ENCODE data around the gene FRMD4A.
"Not testable (repeated sequence)": the region's sequence is repeated elsewhere in the genome, so short reads cannot be mapped to it uniquely, and the experiment has no call there.

FRMD4A gene

DNA sequence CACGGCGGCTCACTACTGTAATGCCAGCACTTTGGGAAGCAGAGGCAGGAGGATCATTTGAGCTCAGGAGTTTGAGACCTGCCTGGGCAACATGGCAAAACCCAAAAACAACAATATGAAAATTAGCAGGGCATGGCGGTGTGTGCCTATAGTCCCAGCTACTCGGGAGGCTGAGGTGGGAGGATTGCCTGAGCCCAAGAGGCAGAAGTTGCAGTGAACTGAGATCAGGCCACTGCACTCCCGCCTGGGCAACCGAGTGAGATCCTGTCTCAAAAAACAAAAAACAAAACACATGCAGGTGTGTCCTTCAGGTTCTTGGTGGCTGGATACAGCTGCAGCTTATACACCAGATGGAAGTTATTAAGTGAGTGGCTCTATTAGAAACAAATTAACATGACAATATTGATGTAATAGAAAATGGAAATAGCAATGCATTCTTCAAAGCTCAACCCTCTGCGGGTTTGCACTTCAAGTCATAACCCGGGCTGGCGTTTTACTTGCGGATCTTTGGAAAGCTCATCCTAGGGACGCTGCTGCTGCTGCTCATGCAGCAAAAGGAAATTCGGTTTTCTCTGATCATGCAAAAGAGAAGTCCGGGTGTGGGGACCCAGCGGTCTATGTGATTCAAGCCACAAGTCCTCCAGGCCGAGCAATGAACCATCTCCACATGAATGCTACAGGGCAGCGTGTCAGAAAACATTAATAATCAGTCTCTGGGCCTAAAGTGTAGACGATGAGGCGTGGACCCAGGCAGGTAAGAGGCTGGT, 462.0 kb downstream of the FRMD4A start:
- DNase-seq: no peak

DNA sequence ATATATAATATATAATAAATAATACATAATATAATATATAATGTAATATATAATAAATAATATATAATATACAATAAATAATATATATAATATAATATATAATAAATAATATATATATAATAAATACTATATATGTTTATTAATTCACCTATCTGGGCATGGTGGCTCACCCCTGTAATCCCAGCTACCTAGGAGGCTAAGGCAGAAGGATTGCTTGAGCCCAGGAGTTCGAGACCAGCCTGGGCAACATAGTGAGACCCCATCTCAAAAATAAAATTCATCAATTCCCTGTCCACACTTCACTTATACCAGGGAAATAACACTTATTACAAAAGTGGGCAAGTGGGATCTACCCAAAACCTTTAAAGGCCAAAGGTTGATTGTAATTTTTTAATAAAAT, 462.9 kb downstream of the FRMD4A start:
- no peak for DNase-seq

DNA sequence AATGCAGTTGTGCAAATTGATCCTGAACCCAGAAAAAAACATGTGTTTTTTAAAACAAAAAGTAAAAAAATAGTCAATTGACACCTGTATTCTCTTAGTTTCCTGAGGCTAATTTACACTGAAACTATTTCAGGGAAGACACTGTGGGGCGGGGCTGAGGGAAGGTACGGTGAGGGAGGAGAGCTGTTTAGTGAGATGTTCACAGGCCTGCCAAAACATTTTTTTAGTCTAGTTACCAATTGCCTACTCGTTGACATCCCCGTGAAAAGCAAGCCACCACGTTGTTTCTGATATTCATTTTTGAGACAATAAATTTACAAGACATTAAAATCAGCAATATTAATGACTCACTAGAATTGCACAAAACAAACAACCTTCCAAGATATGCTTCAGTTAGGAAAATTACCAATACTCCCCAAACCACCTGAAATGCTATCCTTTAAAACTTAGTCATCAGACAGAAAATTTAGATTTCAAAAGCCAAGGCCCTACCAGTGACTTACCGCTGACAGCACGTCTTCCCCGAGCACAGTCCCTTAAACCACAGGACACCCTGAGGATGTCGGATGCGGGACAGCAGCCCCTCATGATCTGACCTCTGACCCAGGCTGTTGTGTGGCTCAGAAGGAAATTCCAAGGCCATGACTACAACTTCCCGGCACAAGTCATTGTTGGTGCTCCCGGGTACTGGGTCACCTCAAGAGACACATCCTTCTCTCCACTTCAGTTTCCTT, 464.8 kb downstream of the FRMD4A start:
- DNase-seq: no peak

DNA sequence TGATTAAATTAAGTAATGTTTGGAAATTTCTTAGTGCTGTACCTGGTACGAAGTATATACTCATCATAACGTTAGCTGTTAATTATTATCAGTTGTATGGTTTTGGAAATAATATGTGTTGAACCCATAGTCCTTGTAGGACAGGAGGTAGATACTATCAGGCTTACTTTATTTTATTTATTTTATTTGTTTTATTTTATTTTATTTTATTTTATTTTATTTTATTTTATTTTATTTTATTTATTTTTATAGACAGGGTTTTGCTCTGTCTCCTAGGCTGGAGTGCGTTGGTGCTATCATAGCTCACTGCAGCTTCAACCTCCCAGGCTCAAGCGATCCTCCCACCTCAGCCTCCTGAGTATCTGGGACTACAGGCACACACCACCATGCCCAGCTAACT, 465.5 kb downstream of the FRMD4A start:
- not testable (repeated sequence) for DNase-seq

DNA sequence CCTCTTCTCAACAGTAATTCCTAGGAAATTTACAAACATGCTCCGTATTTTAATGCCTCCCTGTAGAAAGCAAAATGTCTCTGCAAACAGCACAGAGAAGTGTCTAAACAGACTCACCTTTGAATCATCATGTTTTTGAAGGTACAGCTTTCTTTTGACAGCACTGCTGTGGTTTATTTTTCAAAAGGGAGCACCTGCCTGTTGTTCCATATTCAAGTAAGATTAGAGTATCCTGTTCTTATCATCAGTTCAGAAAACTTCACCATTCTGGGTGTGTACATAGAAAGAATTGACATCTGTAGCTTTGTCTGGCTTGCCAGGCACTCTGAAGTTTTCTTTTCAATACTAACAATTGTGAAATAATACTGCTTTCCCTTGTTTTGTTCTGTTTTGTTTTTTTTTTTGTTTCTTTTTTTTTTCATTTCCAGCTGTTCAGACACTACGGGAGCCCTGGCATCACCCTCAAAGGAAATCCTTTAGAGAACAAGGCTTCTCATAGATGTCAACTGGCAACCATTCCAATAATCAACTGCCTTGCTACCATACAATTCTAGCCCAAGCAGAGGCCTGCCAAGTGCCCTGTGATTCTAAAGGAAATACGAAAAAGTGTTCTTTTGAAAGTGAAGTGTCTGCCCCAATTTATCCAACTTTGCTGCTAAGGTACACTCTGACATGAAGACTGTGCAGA, 468.0 kb downstream of the FRMD4A start:
- DNase-seq: no peak

DNA sequence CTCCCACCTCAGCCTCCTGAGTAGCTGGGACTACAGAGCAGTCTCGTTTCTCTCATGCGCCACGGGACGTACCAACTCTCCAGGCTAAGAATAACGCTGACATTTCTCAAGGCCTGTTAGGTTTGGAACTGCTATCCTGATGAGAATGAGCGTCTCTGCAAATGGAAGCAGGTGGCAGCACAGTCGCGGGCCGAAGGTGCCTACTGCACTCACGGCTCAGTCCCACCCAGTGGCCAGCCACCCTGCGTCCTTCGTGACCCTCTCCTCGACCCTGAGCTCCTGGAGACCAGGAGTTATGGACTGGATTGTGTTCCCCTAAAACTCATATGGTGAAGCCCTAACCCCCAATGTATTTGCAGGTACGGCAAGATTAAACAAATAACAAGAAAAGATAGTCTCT, 469.8 kb downstream of the FRMD4A start:
- DNase-seq: no peak

DNA sequence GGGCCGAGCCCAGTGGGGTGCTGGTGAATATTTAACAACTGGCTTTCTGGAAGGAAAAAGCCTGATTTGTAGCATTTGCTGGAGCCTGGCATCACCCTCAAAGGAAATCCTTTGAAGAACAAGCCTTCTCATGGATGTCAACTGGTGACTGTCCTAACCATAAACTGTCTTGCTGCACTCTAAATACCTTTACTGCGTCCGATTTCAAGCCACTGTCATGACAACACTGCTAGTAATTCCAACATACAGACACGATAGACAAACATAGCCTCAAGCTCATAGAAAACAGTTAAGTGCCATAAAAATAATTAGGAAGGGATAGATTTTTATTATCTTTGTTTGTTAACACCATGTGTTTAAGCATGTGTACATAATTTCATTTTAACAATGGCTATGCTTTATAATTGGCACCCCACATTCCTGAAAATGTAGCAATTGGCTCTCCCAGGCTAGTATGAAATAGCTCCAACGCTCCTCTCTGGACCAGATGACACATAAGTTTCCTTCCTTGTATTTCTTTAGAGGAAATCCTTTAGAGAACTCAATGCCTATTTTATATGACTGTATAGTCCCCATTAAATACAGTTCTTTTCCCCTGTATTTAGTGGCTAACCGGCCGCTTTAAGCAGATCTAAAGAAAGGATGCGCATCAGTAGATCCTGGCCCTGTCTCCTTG, 470.6 kb downstream of the FRMD4A start:
- DNase-seq: no peak

DNA sequence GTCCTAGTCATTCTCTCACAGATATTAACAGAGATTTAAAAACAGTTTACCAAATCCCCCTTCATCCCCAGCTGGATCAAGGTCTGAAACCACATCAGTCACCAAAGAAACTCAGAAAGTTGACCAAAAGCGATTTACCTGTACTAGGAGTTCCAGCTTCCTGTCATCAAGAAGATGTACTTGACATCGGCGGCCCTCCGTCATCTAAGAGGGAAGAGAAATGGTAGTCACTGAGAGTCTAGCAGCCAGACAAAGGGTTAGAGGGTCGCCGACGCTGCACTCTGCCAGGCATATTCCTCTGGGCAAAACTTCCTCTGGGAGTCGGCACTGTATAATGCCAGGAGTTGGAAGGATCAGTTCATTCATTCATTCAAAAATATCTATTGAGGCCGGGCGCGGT, 472.0 kb downstream of the FRMD4A start:
- DNase-seq: no peak

DNA sequence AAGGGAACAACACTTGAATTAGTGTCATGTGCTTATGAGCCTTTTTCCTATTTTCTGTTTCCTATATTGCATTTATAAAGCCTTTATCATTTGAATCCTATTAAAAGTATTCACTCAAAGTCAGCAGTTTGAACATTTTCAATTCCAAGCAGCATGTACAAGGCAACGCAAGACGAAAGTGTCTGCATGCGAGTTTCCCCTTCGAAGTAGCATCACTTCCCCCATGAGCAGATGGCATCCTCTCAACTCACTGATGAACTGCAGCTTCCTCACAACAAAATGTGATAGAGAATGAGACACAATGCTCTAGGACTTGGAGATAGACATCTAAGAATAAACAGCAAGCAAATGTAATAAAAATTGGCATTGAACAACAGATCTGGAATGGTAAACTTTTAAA, 473.3 kb downstream of the FRMD4A start:
- DNase-seq: no peak

DNA sequence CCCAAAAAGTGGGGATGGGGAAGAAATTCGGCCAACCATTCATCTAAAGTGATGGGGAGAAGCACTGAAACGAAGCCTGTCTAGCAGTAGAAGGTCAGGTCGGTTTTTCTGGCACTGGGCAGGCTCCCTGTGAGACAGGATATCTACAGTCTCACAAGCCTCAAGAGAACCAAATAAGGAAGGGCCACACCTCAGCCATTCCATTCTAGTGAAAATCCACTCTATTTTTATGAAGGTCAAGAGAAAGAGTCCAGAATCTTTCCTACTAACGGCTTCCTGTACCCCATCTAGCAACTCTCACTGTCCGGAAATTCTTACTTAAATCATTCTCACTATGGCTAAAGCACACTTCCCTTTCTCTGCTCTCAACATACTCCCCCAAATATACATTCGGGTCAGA, 476.9 kb downstream of the FRMD4A start:
- no peak for DNase-seq

DNA sequence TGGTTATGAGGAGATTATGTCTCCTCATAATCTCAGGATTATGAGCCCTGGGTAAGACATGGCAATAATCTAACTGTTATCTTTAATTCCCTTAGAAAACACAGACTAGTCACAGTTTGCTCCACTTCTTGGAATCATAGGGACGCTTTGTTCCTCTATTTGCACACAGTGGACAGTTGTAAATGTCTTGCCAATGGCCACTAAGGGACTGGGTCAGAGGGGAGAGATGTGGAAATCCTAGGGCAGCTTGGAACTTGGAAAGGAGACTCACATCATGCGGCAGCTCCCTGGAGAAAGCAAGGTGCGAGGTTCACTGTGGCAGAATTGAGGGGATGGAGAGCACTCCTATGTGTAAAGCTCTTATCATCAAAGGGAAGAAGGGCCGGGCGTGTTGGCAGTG, 477.9 kb downstream of the FRMD4A start:
- no peak for DNase-seq

DNA sequence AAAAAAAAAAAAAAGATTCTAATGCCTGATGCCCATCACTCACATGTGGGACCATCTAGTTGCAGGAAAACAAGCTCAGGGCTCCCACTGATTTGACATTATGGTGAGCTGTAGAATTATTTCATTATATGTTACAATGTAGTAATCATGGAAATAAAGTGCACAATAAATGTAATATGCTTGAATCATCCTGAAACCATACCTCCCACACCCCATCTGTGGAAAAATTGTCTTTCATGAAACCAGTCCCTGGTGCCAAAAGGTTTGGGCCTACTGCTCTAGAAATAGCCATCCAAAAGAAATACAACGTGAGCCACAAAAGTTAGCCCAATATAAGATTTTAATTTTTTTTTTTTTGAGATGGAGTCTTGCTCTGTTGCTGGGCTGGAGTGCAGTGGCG, 478.8 kb downstream of the FRMD4A start:
- no peak for DNase-seq

DNA sequence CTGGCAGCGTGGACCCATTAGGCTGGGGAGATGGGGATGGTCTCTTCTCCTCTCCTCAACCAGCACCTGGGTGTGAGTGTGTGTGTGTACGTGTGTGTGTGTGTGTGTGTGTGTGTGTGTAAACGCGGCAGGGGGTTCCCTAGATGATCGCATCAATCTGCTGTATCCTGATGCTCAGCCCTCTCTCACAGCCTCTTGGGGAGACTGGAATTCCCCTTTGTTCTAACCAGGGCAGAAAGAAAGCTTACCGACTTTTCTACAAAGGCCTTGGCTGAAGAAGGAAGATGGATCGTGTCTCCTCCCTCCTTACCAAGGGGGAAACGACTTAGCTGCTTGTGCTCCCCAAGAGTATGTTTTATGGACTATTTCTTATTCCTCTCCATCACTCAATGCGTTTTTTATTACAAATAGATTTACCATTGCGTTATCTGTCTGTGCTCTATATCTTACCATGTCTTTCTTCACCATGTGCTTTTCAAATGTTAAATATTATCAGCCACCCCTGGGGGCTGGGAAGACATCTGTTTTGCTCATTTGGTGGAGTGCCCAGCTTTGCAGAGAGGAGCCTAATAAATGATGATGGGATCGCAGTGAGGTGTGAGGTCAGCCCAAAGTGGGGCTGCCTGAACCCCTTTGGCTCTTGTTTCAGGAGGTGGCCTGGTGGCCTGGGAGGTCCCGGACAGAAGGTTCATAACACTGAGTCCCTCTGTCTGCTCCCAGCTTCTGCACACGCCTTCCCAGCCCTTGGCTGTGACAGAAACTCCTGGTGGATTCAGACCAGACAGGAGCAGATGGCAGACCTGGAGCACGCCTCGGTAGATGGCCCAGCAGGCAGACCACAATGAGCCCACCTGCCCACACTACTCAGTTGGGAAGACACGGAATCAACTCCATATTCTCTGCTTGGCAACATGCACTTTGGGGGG, 481.9 kb downstream of the FRMD4A start:
- no peak for DNase-seq

DNA sequence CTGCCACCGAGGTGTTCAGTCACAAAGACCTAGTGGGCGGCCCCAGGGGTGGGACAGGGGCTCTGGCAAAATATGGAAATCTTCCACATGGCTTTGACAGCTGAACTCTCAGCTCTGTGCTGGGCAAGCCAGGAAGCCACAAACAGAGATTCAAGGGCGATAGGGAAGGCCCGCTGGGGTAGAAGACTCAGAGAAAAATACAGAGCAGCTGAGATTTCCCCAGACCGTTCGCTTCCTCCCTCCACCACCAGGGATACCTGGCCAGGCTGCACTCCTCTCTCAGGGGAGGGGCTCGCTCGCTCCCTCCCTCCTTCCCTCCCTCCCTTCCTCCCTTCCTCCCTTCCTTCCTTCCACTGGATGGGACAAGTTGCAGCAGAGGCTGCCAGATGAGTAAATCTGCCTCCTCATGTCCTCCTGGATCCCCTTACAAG, 483.5 kb downstream of the FRMD4A start:
- DNase-seq: no peak

DNA sequence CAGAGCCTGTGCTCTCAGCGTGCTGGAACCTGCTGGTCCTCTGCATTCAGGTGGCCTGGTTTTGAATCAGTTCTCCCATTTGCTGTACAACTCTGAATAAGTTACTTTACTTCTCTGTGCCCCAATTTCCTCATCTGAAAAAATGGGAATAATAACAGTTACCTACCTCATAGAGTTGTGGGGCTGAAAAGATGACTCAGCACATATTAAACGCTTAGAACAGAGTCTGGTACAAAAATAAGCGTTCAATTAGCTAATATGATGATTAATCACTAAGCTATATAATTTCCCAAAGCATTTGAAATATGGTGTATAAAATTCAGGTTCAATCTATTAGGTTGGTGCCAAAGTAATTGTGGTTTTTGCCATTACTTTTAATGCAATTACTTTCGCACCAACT, 484.8 kb downstream of the FRMD4A start:
- no peak for DNase-seq

DNA sequence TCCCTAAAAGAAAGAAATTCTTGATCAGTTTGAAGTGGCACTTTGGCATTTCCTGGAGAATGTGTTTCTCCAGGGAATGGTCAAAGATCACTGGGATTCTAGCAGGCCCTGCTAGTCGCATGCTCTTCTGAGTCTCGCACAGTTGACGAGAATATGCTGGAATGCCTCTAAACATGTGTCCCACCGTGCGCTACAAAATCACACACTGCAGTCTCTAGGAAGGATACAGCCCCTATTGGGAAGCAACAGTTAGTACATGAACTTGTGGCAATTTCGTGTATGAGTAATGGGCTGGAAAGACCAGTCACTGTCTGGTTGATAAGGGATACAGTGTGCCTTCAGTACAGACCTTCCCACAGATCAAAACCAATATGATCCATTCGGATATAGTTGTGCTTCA, 486.1 kb downstream of the FRMD4A start:
- no peak for DNase-seq

DNA sequence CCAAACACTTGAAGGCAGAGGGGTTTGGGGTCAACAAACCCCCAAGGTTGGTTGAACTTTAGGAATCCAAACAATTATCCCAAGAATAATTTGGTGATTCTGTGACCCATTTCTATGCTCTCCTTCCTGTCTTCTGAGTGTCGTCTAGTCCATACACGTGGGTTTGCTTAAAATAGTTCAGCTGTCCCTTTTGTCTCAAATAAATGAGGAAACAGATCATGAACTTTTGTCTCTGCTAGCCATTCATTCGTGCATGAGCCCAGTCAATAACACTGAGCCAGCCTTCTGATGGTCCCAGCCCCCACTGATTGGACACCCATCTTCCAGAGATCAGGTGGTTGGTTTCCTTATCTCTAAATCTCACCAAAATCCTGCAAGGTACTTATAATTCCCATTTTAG, 488.6 kb downstream of the FRMD4A start:
- no peak for DNase-seq

DNA sequence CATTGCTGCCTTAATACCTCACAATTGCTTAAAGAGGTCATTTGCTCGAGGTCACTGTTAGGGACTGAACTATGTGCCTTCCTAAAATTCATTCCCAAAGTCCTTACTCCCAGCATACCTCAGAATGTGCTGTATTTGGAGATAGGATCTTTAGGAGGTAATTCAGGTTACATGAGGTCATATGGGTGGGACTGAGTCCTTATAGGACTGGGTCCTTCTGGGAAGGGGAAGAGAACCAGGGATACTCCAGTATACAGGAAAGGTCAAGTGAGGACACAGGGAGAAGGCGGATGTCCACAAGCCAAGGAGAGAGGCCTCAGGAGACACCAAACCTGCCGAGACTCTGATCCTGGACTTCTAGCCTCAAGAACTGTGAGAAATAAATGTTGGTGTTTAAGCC, 490.7 kb downstream of the FRMD4A start:
- no peak for DNase-seq

DNA sequence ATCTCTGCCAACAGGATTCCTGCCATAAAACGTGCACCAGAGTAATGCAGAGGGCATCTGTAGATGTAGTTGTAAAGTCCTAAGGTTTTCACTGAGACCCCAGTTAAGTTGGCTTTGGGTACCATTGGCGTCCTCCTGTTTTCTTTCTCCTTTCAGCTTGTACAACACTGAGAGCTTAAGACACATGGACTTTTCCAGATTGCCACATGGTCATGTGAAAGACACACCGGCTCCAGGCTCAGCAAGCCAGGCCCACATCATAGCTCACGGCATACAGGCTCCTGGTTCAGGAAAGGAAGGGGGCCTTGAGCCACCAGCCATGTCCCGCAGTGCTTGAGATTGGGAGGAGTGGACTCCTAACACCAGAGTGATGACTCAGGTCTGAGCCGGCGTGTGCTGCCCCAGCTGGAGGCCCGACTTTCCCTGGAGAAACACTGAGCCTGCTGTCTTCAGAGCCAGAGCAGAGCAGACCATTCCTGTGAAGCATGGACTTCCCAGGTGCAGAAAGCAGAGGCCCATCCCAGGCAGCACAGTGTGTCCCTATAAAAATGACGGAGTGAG, 491.2 kb downstream of the FRMD4A start:
- no peak for DNase-seq

DNA sequence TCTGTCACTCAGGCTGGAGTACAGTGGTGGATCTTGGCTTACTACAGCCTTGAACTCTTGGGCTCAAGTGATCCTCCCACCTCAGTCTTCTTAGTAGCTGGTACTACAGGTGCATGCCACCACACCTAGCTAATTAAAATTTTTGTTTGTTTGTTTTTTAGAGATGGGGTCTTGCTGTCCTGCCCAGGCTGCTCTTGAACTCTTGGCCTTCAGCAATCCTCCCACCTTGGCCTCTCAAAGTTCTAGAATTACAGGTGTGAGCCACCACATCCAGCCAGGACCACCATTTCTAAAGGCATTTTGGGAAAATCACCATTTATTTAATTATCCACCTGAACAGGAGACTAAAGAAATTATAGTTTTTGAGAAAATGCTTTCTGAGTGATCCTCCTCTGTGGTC, 491.7 kb downstream of the FRMD4A start:
- DNase-seq: no peak

DNA sequence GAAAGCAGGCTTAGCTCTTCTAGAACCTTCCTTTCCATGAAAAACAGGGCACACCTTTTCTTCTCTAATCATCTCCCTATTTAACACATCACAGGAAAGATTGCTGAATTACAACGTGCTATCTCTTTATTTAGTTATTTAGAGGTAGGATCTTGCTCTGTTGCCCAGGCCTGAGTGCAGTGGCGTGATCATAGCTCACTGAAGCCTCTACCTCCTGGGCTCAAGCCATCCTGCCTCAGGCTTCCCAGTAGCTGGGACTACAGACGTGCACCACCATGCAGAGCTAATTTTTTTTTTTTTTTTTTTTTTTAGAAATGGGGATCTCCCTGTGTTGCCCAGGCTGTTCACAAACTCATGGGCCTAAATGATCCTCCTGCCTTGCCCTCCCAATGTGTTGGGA, 492.8 kb downstream of the FRMD4A start:
- DNase-seq: no peak

All from NCI-H2227 treated with DMSO at 0.1 percent for 48 hours (cell line).